Stimulated activated CD4-positive, alpha-beta T cell treated with anti-CD3 and anti-CD28 coated beads, Interleukin-2, amount 100 ng/mL, for 48 hours (primary cell): ENCODE measurements around the gene TSPAN3.

Source experiments
- DNase-seq, 2 donors: peaks; one replicate each; pipeline ENCODE4 v3.0.0-alpha.2; 2020

Gene TSPAN3

DNA sequence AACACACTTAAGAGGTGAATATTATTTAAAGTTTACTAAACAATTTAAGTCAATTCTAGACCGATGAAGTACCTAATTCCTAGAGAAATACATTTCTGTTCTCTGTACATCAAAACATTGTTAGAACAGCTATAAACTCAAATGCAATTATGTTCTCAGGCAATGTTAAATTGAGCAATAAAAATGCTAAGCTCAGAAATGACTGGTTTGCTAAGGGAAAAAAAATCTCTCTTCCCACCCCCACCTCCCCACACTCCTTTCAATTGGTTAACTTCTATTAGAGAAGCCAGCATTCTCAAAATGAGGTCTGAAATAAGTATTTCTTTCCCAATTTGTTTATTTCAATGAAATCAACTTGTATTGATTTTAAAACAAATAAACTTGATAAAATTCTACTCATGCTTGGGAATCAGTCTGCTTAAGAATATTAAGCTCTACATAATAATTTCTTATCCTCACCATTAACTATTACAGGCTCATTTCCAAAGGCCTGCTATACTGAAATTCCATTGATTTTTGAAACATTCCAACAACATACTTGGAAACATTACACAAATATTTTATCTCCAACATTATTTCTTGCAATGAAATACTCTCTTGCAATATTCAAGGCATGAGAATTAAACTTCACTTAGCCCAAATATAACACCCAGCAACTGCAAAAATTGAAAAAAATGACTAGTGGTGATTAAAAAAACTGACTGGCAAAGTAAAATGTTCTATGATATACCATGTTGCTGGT is 22.6 kb downstream of the TSPAN3 start:
- no peak for DNase-seq

DNA sequence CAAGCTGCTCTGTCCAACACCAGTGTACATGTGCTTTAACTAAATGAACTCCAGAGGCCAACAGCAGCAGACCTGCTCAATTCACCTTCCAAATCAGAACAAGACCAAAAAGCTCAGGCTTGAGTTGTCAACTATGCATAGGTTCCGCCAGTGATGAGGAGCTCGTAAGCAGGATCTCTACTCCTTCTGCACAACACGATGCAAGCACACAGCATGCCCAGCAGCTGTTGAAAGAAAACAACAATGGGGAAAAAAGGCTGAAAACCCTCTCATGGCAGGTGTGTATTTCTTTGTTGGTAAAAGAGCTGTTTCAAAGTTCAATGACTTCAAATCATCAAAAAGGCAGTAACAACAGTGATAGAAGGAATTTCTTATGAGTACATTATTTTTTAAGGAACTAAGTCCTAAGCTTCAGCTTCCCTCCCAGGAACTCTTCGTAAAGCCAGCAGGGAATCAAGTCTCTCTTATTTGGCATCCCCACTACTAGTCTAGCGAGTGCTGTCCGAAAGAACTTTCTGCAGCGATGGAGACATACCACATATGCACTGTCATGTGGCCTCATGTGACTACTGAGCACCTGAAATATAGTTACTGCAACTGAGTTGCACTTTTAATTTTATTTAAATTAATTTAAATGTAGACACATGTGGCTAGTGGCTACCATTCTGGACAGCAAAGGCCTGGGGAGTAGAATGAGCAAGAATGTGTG is 24.1 kb downstream of the TSPAN3 start:
- no peak for DNase-seq

DNA sequence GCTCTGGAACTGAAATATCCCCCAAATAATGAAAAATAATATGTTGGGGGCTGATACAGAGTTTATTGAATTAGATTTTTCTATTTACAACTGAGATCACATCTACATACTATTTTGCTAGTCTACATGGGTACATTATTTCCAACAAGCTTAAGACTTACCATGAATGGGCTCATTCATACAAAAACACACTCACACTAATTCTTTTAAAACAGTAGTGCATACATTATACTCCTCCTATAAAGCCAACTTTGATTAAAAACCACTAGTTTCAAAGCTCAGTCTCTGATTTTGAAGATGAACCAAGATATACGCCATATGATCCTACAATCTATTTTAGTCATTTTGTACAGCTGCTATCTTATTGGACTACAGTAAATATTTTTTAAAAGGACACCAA is 24.9 kb downstream of the TSPAN3 start:
- DNase-seq, result no peak

- DNase-seq, result no peak
Observed at GRCh38 chr15:77044228-77045042, 26.5 kb downstream of the TSPAN3 start.

GRCh38 chr15:77042955-77043920 is 27.7 kb downstream of the TSPAN3 start:
- peak in 1 of 2 donors; percentile 3 for DNase-seq

- peak in 1 of 2 donors; percentile 0 for DNase-seq
Observed at GRCh38 chr15:77042245-77042919, 28.5 kb downstream of the TSPAN3 start.

- DNase-seq, result no peak
Observed at GRCh38 chr15:77040673-77041072, 30.2 kb downstream of the TSPAN3 start.

GRCh38 chr15:77039848-77040247 is 31.1 kb downstream of the TSPAN3 start:
- DNase-seq, result peak in 1 of 2 donors; percentile 1

DNA sequence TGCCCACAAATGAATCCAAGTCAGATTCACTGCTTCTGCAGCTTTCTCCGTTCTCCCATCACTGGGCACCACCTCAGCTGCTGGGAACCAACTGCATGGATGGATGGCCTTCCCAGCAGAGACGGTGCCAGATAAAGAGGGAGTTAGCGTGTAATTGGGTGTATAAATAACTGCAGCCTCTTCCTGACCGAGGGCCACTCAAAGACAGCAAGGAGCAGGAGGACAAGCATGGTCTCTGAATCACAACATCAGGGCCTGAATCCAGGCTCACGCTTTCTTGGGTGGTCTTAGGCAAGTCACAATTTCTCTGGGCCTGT is 31.7 kb downstream of the TSPAN3 start:
- DNase-seq, result no peak

- peak in 1 of 2 donors; percentile 2 for DNase-seq
Observed at GRCh38 chr15:77038312-77039216, 32.3 kb downstream of the TSPAN3 start.

DNA sequence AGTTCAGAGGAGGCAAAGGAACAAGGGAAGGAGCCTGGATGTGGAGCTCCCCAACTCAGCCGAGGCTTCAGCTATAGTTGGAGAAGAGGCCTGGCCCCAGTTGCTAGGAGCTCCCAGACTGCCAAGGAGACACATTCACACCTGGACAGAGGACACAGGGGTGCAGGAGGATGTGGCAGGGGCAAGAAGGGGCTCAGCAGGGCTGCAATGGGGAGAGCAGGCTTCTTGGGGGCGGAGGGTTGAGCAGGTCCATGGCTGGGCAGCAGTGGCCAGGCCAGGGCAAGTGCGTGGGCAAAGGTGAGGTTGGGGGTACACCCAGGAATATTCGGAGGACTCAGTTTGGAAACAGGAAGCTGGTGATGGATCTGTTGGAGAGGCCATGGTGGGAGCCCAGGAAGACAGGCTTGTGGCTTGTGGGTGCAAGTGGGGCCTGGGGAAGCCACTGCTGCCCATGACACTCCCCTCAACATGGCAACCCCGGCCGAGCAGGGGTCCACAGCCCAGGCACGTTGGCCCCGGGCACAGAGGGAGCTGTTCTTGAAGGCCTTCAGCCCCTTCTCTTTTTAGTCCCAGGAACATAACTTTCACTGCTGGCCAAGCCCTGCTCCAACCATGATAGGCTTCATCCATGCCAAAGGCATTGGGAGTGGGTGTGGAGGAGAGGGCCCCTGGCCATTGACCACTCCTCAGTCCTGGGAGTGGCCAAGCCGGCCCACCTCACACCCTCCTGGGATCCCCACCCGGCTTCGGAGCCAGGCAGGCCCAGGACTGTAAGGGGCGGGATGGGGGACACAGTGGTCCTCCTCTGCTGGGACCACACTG is 33.3 kb downstream of the TSPAN3 start:
- DNase-seq, result peak in 1 of 2 donors; percentile 0

GRCh38 chr15:77036537-77037387 is 34.1 kb downstream of the TSPAN3 start:
- peak in 1 of 2 donors; percentile 1 for DNase-seq

GRCh38 chr15:77035999-77036471 is 34.9 kb downstream of the TSPAN3 start:
- peak in 1 of 2 donors; percentile 1 for DNase-seq

DNA sequence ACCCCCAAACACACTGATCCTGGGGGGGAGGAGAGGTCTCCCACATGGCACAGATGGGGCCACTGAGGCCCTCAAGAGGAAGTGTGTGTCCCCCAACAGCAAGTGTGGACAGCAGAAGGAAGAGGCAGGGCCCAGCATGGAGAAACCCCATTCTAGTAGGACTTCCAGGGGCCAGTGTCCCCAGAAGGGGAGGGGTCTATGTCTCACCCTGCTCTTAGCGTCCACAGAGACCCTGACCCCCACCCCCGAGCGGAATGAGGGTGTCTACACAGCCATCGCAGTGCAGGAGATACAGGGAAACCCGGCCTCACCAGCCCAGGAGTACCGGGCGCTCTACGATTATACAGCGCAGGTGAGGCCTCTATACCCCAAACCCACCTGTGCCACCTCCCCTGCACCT is 35.3 kb downstream of the TSPAN3 start:
- DNase-seq, result no peak

DNA sequence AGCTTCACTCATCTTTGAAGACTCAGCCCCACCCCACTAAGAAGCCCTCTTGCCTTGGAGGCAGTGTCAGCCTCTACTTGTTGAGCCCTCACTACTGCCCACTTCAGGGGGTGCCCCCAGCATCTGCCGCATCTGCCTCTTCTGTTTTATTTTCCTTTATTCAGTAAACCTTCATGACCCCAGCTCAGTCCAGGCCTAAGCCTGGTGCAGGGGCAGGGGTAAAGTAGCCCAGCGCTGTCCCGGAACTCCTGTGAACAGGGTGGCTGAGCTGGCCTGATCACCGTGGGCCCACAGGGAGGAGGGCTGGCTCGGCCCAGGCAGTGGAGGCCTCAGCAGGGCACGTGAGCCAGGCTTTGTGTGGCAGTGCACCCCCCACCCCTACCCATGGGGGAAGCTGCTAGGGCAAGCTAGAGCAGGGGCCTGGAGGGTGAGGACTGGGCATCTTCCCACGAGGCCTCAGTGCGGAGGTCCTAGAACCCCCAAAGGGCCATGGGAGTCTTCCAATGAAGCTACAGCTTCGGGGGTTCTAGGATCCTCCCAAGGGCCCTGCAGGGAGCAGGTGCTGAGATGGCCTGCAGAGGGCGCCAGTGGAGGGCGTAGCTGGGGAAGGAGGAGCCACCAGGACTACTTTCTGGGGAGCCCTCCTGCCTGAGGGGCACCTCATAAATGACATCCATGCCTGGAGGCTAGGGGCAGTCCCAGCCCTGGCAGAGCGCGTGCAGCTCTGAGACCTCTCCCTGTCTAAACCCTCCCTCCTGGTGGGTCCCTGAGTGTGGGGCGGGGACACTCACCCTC is 36.0 kb downstream of the TSPAN3 start:
- DNase-seq, result peak; percentile 47 to 55

- DNase-seq, result peak in 1 of 2 donors; percentile 0
Observed at GRCh38 chr15:77033729-77034671, 36.9 kb downstream of the TSPAN3 start.

- peak in 1 of 2 donors; percentile 1 for DNase-seq
Observed at GRCh38 chr15:77033417-77033728, 37.5 kb downstream of the TSPAN3 start.
